ENCODE data around the gene SCPEP1.

DNA sequence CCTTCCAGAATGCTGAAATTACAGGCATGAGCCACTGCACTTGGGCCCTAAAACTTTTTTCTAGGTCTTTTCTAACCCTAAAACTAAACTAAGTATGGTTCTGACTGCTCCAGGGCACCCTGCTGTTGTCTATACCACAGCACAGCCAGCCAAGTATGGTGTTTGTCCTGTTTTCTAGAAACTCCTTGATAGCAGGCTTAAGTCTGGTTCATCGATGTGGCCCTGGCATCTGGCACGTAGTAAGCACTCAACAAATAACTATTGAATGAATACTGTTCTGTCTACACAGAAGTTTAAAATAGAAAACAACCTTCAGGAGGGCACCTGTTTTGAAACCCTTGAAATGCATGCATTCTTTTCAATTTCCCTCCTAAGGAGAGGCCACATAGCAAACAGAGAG is 62.6 kb downstream of the SCPEP1 start:
- TF ChIP-seq GTF2F1 (IDR thresholded peaks at IDR 0.05; ENCODE audit: low read length): no peak
- TF ChIP-seq, protein P1, sequence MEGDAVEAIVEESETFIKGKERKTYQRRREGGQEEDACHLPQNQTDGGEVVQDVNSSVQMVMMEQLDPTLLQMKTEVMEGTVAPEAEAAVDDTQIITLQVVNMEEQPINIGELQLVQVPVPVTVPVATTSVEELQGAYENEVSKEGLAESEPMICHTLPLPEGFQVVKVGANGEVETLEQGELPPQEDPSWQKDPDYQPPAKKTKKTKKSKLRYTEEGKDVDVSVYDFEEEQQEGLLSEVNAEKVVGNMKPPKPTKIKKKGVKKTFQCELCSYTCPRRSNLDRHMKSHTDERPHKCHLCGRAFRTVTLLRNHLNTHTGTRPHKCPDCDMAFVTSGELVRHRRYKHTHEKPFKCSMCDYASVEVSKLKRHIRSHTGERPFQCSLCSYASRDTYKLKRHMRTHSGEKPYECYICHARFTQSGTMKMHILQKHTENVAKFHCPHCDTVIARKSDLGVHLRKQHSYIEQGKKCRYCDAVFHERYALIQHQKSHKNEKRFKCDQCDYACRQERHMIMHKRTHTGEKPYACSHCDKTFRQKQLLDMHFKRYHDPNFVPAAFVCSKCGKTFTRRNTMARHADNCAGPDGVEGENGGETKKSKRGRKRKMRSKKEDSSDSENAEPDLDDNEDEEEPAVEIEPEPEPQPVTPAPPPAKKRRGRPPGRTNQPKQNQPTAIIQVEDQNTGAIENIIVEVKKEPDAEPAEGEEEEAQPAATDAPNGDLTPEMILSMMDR (CRISPR knock-in tag; IDR thresholded peaks at IDR 0.05): no peak
- TF ChIP-seq MTF1 (CRISPR knock-in tag; IDR thresholded peaks at IDR 0.05): no peak
- no peak for TF ChIP-seq ETV5 (CRISPR knock-in tag; IDR thresholded peaks at IDR 0.05; ENCODE audit: borderline replicate concordance)
- TF ChIP-seq, protein P2, sequence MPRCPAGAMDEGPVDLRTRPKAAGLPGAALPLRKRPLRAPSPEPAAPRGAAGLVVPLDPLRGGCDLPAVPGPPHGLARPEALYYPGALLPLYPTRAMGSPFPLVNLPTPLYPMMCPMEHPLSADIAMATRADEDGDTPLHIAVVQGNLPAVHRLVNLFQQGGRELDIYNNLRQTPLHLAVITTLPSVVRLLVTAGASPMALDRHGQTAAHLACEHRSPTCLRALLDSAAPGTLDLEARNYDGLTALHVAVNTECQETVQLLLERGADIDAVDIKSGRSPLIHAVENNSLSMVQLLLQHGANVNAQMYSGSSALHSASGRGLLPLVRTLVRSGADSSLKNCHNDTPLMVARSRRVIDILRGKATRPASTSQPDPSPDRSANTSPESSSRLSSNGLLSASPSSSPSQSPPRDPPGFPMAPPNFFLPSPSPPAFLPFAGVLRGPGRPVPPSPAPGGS (CRISPR knock-in tag; IDR thresholded peaks at IDR 0.05): no peak
- TF ChIP-seq KDM5A (IDR thresholded peaks at IDR 0.05; ENCODE audit: borderline replicate concordance, low read length): no peak
- no peak for TF ChIP-seq EP300 (IDR thresholded peaks at IDR 0.05; ENCODE audit: low read depth in 2 of 2, low read length in 2 of 2)
- no peak for TF ChIP-seq EP300 (CRISPR knock-in tag; IDR thresholded peaks at IDR 0.05; ENCODE audit: borderline replicate concordance)
- no peak for TF ChIP-seq CC2D1A (CRISPR knock-in tag; IDR thresholded peaks at IDR 0.05)
- TF ChIP-seq TARDBP (CRISPR knock-in tag; IDR thresholded peaks at IDR 0.05): no peak
